Suppressor macrophage (primary cell): ENCODE data around the gene CYLD.

Source experiments
- DNase-seq, 4 experiments: peaks; one replicate each; pipeline ENCODE4 v3.0.0-alpha.2; 2020 to 2022

The CYLD gene

GRCh38 chr16:50711862-50712559 is 29.9 kb upstream of the CYLD start:
- DNase-seq: no peak

- peak in 3 of 4 experiments; percentile 16 to 55 (median 39) for DNase-seq
These were observed 29.4 kb upstream of the CYLD start for GRCh38 chr16:50712560-50712898.

GRCh38 chr16:50712956-50713355 is 28.9 kb upstream of the CYLD start:
- DNase-seq: peak in 3 of 4 experiments; percentile 44 to 57 (median 46)

GRCh38 chr16:50717091-50717490 is 24.8 kb upstream of the CYLD start:
- peak in 3 of 4 experiments; percentile 43 to 58 (median 51) for DNase-seq

GRCh38 chr16:50717494-50717893 is 24.4 kb upstream of the CYLD start:
- no peak for DNase-seq

- peak in 2 of 4 experiments; percentile 32 to 39 for DNase-seq
These were observed 23.7 kb upstream of the CYLD start for GRCh38 chr16:50718061-50718760.

GRCh38 chr16:50718761-50719400 is 23.0 kb upstream of the CYLD start:
- DNase-seq: no peak

GRCh38 chr16:50719401-50720337 is 22.2 kb upstream of the CYLD start:
- DNase-seq: peak; percentile 50 to 82 (median 70)

- DNase-seq: no peak
These were observed 20.1 kb upstream of the CYLD start for GRCh38 chr16:50721549-50722404.

GRCh38 chr16:50722405-50722737 is 19.5 kb upstream of the CYLD start:
- DNase-seq: no peak

GRCh38 chr16:50722960-50723359 is 18.9 kb upstream of the CYLD start:
- no peak for DNase-seq

- DNase-seq: peak in 1 of 4 experiments; percentile 18
These were observed 17.6 kb upstream of the CYLD start for GRCh38 chr16:50724306-50724705.

- peak in 1 of 4 experiments; percentile 37 for DNase-seq
These were observed 10.5 kb upstream of the CYLD start for GRCh38 chr16:50731130-50731988.

GRCh38 chr16:50731989-50732832 is 9.7 kb upstream of the CYLD start:
- DNase-seq: no peak

- DNase-seq: no peak
These were observed 8.4 kb upstream of the CYLD start for GRCh38 chr16:50733468-50733867.

GRCh38 chr16:50735629-50736122 is 6.2 kb upstream of the CYLD start:
- DNase-seq: peak; percentile 82 to 94 (median 86)

GRCh38 chr16:50736448-50736847 is 5.4 kb upstream of the CYLD start:
- DNase-seq: no peak

GRCh38 chr16:50737420-50737959 is 4.4 kb upstream of the CYLD start:
- peak in 1 of 4 experiments; percentile 23 for DNase-seq

- DNase-seq: no peak
These were observed 2.9 kb upstream of the CYLD start for GRCh38 chr16:50739031-50739430.
